Measurements from ENCODE around the gene FXN. TPM values are rescaled to one million over a fixed set of nuclear protein-coding genes. Genes with fewer than 3 reads are reported as not detected.

FXN gene
- total and polyA plus RNA-seq, 2 experiments from 2014 or later = 12.2 to 31.5 TPM

DNA sequence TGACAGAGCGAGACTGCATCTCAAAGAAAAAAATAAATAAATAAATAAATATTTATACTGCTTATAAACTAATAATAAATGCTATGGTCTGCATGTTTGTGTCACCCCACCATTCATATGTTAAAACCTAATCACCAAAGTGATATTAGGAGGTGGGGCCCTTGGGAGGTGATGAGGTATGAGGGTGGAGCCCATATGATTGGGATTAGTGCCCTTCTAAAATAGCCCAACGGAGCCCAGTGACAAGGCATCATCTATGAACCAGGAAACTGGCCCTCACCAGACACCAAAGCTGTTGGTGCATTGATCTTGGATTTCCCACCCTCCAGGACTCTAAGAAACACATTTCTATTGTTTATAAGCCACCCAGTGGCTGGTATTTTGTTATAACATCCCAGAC is 5.1 kb downstream of the FXN start:
- no peak overlapping the region for H2AFZ ChIP-seq
- peaks cover 5% of the 10 kb centered on the region for H3K4me1 ChIP-seq (ENCODE audit: insufficient read depth)
- 95% methylated on average over 2 of the region's 2 CpGs for WGBS (ENCODE audit: low lambda C conversion rate, missing lambda C conversion rate)
- H3K27ac ChIP-seq = no peak overlapping the region
- TF ChIP-seq EZH2 (IDR thresholded peaks at IDR 0.05; ENCODE audit: borderline replicate concordance) = no peak
- no peak for TF ChIP-seq EZH2phosphoT487 (IDR thresholded peaks at IDR 0.05; ENCODE audit: low read depth, severe bottlenecking, unreplicated experiment)
- TF ChIP-seq, protein P1, sequence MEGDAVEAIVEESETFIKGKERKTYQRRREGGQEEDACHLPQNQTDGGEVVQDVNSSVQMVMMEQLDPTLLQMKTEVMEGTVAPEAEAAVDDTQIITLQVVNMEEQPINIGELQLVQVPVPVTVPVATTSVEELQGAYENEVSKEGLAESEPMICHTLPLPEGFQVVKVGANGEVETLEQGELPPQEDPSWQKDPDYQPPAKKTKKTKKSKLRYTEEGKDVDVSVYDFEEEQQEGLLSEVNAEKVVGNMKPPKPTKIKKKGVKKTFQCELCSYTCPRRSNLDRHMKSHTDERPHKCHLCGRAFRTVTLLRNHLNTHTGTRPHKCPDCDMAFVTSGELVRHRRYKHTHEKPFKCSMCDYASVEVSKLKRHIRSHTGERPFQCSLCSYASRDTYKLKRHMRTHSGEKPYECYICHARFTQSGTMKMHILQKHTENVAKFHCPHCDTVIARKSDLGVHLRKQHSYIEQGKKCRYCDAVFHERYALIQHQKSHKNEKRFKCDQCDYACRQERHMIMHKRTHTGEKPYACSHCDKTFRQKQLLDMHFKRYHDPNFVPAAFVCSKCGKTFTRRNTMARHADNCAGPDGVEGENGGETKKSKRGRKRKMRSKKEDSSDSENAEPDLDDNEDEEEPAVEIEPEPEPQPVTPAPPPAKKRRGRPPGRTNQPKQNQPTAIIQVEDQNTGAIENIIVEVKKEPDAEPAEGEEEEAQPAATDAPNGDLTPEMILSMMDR (IDR thresholded peaks at IDR 0.05; ENCODE audit: poor library complexity) = no peak
- H3K9me2 ChIP-seq (replicated peaks; ENCODE audit: insufficient read depth) = no peaks in the 10 kb centered on the region
- H3K36me3 ChIP-seq (replicated peaks; ENCODE audit: insufficient read depth, low read depth) = no peaks in the 10 kb centered on the region
- H3K4me2 ChIP-seq = no peak overlapping the region
- no peaks in the 10 kb centered on the region for H3K9me3 ChIP-seq (ENCODE audit: low read depth)
- H3K27me3 ChIP-seq = no peaks in the 10 kb centered on the region
- no peaks in the 10 kb centered on the region for H4K20me1 ChIP-seq (ENCODE audit: insufficient read depth, poor library complexity, severe bottlenecking)
- no peak for DNase-seq (ENCODE audit: low spot score)
- no peak overlapping the region for H3K4me3 ChIP-seq
- H3K79me2 ChIP-seq = peaks cover 83% of the 10 kb centered on the region

DNA sequence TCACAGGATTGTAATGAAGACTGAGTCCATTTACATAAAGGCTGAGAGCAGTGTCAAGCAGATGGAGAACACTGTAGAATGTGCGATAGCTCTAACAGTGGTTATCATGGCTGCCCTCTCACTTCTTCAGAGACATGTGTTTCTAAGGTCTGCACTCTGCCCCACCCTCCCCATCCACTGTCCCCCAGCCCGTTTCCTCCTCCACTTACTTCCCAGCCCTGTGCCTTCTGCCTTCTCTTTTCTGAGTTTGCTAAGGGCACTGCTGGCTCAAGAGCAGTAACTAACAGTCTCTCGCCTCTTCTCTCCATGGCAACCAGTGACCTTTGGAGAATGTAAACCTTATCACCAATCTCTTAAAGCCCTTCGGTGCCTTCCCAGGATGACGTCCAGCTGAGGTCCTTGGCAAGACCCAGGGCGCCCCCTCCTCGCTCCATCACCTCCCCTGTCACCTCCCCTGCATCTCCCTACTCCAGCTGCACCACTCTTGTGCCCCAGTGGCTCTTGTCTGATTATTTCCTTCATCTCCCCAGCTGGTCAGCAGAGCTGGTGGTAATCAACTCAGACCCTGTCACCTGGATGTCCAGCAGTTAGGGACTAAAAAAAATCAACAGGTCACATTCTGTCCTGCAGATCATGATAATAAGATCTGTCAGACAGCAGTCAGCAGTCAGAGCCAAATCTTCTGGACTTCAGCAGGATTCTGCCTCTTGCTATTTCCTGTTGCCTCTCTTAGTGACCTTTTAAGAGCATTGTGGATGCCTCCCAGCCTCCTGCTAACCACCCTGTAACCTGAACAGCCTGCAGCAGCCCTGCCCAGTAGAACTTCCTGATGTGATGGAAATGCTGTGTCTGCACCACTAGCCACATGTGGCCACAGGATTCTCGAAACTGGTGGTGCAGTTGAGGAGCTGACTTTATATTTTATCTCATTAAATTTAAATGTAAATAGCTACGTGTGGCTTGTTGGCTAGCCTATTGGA is 9.0 kb downstream of the FXN start:
- no peaks in the 10 kb centered on the region for H3K27me3 ChIP-seq
- peaks cover 49% of the 10 kb centered on the region for H3K79me2 ChIP-seq
- no peak overlapping the region for H3K4me3 ChIP-seq
- no peaks in the 10 kb centered on the region for H3K9me2 ChIP-seq (replicated peaks; ENCODE audit: insufficient read depth)
- 48% methylated on average over 9 of the region's 9 CpGs for WGBS (ENCODE audit: low lambda C conversion rate, missing lambda C conversion rate)
- H3K36me3 ChIP-seq (replicated peaks; ENCODE audit: insufficient read depth, low read depth) = no peaks in the 10 kb centered on the region
- DNase-seq (ENCODE audit: low spot score) = no peak
- H3K4me1 ChIP-seq (ENCODE audit: insufficient read depth) = no peaks in the 10 kb centered on the region
- H4K20me1 ChIP-seq (ENCODE audit: insufficient read depth, poor library complexity, severe bottlenecking) = no peaks in the 10 kb centered on the region
- TF ChIP-seq, protein P1 (IDR thresholded peaks at IDR 0.05; ENCODE audit: poor library complexity) = no peak
- TF ChIP-seq EZH2phosphoT487 (IDR thresholded peaks at IDR 0.05; ENCODE audit: low read depth, severe bottlenecking, unreplicated experiment) (no peak), EZH2 (IDR thresholded peaks at IDR 0.05; ENCODE audit: borderline replicate concordance) (no peak)
- H3K4me2 ChIP-seq = no peak overlapping the region
- no peak overlapping the region for H2AFZ ChIP-seq
- H3K27ac ChIP-seq = no peak overlapping the region
- H3K9me3 ChIP-seq (ENCODE audit: low read depth) = no peaks in the 10 kb centered on the region

DNA sequence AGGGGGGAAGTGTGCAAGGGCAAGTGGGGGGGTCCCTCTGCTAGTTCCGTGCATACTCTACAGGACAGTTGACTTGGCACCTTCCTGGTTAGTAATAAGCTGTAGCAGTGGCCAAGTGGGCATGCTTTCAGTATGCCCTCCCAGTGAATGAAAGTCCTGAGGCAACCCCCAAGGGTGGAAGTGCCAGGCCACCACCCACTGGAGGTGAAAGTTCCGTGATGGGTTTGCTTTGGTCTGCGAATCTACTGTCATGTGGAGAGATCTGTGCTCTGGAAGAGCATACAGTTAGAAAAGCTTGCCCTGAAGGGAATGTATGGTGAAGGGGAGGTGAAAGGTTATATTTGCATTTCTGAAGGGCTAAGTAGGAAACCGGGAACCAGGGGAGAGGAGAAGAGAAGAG is 10.3 kb downstream of the FXN start:
- no peak overlapping the region for H2AFZ ChIP-seq
- 56% methylated on average over 4 of the region's 4 CpGs for WGBS (ENCODE audit: low lambda C conversion rate, missing lambda C conversion rate)

More for the DNA sequence above, 10.3 kb downstream of the FXN start:
- DNase-seq (ENCODE audit: low spot score) = no peak
- Histone ChIP-seq H3K9me2 (replicated peaks; ENCODE audit: insufficient read depth) (no peaks in the 10 kb centered on the region), H3K36me3 (replicated peaks; ENCODE audit: insufficient read depth, low read depth) (no peaks in the 10 kb centered on the region), H3K27ac (no peak overlapping the region), H3K4me3 (no peak overlapping the region), H3K27me3 (no peaks in the 10 kb centered on the region), H4K20me1 (ENCODE audit: insufficient read depth, poor library complexity, severe bottlenecking) (no peaks in the 10 kb centered on the region), H3K79me2 (peaks cover 38% of the 10 kb centered on the region), H3K9me3 (ENCODE audit: low read depth) (no peaks in the 10 kb centered on the region), H3K4me1 (ENCODE audit: insufficient read depth) (no peaks in the 10 kb centered on the region), H3K4me2 (no peak overlapping the region)
- TF ChIP-seq EZH2phosphoT487 (IDR thresholded peaks at IDR 0.05; ENCODE audit: low read depth, severe bottlenecking, unreplicated experiment) (no peak), EZH2 (IDR thresholded peaks at IDR 0.05; ENCODE audit: borderline replicate concordance) (no peak)
- TF ChIP-seq, protein P1 (IDR thresholded peaks at IDR 0.05; ENCODE audit: poor library complexity) = no peak

All from hepatocyte (in vitro differentiated cells).